GM18508 (cell line): ENCODE measurements around the gene NUDT14.

Source experiments
- ATAC-seq: cut with Tn5 transposase; IDR thresholded peaks from one replicate; pipeline ENCODE4 v1.9.1; 2021; ENCODE audit warnings: moderate number of reproducible peaks; ENCODE audit not compliant: insufficient read depth, unreplicated experiment

Gene NUDT14

DNA sequence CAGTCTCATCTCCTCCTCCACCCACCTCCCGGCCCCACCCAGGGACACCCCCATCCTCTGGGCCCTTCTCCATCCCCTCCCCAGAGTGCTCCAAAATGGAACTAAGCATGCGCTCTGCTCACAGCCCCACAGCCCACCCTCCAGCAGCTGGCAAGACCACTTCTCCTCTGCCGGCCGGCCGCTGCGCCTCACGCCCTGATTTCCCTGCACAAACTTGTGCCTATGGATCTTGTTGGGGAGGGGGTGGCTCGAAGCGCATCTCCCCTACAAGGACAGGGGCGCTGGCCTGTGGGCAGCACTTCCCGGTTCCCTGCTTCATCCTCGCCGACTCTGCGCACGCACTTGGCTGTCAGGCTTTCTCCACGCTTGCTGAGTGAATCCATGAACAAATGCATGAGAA, 19.5 kb upstream of the NUDT14 start:
- ATAC-seq = no peak

DNA sequence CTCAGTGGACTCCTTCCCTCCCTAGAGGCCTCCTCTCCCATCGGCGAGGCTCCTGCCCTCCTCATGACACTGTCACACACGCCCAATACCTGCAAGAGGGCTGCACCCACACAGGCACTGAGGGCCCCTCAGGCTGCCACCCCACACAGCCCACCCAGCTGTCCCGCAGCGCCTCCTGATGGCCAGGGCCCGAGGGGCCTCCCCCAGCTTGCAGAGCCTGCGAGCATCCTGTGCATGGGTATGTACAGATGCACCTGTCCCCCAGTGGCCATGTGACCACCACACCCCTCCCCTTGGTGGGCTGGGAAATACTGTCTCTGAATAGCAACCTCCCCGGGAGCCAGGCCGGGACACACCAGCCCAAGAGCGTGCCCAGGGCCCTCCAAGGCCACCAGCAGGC, 19.0 kb upstream of the NUDT14 start:
- no peak for ATAC-seq

DNA sequence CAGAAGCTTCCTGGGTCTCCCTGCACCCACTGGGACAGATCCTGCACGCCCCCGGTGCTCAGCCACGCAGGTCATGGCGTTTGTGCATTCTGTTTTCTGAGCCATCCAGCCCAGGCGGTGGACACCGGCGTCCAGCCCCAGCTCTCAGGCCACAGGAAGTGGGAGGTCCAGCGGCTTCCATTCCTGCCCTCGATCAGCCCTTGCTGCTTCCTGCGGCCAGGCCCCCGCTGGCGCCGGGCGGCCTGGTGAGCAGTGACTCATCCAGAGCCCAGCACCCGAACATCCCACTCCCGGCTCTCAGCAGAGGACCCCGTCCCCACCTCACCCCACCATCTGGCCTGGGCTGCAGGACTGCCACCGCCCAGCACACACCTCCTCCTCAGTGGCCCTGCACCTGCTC, 18.0 kb upstream of the NUDT14 start:
- no peak for ATAC-seq

DNA sequence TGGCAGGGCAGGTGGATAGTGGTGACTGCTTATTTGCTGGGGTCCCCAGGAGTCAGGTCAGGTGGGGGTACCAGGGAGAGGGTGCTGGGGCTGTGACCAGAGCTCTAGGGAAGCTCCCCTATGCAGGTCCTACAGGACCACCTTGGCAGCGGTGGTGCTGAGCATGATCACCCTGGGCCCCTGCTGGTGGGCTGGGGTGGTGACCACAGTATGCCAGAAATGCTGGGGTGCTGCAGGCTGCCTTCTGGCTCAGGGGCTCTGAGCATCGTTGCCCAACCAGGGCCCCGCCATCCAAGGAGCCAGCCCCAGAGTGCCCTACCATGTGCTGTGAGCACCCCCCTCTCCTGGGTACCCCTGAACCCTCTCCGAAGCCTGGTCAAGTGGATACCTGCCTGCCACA, 17.5 kb upstream of the NUDT14 start:
- ATAC-seq = no peak

DNA sequence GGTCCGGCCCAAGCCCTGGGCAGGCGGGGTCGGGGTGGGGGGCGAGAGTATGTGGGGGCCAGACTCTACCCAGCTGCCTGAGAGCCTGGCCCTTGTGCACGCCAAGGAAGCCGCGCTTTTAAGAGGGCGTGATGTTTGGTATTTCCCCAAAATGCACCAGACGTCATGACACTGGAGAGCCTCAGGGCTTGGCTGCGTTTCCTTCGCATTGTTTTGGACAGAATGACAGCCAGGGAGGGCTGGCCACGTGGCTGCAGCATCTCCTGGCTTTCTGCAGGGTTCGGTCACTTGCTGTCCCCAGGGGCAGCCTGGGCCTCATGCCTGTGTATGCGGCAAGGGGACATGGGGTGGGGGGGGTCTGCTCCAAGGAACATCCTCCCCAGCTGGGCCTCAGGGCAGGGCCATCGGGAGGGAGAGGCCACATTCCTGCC, 16.1 kb upstream of the NUDT14 start:
- ATAC-seq = no peak

DNA sequence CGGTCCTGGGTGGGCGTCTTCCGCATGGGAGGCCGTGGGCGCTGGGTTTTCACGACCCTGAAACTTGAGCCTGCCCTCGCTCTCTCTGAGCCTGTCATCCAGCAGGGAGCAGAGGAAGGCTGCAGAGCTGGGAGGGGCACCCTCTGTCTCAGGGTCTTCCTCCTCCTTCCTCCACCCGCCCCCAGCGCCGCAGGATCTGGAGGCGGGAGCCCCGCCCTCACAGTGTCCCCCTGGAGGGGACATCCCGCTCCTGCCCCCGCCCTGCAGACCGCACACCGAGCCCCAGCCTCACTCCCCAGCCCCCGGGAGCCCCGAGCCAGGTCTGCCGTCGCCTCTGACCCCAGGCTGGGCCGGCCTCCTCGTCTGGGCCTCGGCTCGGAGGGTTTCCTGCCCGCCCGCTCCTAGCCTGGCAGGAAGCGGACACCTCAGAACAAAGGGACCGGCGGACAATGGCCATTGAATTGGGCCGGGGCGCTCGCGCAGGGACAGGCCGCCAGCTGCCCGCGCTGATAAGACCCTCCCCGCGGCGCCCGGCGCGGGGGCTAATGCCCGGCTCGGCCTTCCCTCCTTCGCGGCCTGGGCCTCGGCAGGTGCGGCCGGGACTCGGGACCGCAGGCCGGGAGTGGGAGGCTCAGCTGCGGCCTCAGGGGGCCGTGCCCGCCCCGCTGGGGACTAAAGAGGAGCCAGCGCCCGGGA, 15.3 kb upstream of the NUDT14 start:
- no peak for ATAC-seq

DNA sequence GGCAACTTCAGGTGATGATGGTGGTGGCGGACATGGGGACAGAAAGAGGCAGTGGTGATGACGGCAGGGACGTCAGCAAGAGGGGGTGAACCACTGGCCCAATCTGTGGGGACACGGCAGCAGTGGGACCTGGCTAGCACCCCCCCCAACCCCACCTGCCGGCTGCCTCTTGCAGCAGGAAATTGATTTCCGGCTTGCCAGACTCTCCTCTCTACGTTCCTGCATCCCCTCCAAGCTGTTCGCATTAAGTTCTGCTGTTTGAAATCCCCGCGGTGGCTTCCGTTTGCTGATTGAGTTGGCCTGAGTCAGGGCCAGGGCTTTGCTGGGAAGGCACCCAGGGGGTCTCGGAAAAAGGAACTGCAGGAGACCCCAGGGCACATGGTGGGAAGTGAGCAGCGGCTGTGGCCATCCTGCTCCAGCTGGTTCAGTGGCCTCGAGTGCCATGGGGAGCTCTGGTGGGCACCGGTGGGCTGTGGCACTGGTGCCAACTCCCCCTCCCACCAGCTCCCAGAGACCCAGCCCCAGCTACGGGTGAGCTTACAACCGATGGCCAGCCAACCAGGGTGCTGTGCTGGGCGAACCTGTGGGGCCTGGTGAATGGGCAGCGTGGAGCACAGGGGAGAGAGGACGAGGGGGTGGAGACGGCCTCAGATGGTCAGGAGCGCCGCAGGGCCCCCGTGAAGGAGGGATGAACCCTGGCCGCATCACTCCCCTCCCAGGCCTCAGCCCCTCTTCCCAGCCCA, 14.6 kb upstream of the NUDT14 start:
- ATAC-seq = no peak

DNA sequence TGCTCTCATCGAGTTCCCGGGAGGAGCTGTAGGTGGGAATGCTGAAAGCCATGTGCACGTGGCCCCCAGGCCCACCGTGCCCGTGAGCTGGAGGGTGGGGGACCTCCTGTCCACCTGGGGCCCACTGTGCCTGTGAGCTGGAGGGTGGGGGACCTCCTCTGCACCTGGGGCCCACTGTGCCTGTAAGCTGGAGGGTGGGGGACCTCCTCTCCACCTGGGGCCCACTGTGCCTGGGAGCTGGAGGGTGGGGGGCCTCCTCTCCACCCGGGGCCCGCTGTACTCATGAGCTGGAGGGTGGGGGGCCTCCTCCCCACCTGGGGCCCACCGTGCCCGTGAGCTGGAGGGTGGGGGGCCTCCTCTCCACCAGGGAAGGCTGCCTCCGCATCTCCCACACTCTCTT, 13.9 kb upstream of the NUDT14 start:
- no peak for ATAC-seq

DNA sequence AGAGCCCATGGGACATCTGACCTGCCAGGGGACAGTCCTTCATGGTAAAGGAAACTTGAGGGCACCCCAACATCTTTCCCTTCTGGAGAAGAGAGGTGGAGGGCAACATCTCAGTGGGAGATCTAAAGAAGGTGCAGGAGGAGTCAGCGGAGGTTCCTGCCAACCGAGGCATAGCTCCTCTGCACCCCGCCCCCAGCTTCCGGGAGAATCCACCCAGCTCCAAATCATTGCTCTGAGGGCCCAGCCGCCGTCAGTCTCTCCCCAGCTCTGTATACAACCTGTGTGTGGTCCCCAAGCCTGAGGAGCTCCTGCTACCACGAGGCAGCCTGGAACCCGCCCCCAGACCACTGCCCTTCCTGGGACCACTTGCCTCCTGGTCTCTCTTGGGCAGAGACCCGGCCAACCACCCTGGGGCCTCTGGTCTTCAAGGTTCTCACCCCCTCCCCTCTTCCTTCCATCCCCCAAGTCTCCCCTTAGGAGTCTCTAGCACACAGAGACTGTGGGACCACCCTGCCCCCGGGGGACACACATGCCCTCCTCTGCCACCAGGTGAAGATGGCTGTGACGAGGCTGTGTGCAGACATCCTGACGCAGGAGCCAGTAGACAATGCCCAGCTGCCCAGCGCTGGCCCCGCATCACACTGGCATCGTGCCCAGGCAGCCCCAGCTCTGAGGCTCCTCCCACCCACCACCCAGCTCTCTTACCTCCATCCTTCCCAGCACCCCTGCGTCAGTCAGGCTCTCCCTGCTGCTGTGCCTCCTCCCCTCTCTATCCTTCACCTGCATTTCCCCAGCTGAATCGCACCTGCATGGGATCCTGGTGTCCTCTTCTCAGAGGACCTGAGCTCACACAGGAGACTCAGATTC, 13.0 kb upstream of the NUDT14 start:
- ATAC-seq = no peak

DNA sequence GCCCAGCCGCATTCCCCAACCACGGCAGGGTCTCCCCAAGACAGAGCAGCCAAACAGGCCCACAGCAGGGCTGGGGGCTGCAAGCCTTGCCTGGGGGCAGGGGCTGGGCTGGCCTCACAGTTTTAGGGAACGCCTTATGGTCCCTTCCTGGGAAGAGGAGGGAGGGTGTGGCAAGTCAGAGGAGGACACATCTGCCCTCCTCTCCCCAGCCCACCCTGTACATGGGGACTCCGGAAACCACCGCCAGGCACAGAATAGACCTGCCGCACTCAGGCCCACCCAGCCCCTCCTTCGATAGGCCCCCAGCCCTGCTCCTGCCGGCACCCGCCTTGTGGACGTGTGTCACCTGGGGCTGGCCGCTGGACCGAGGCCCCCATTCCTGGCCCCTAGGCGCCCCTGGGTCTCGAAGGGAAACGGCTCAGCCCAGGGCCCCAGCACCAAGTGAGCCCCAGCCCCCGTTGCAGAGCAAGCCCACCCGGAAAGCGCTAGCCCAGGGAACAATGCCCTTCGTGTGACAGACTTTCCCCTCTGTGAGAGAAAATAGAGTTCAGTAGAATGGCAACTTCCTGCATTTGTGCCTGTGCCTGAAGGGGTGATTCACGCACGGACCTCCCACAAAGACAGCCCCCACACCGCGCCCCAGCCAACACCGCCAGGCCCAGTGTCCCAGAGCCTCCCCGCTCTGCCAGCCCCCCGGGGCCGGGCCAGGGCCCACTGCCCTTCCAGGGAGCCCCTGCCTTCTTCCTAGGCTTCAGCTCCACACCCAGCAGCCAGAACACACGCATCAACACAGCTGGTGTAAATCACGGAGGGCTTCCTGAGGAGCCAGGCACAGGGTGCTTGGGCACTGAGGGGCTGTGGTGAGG, 12.0 kb upstream of the NUDT14 start:
- ATAC-seq = no peak

DNA sequence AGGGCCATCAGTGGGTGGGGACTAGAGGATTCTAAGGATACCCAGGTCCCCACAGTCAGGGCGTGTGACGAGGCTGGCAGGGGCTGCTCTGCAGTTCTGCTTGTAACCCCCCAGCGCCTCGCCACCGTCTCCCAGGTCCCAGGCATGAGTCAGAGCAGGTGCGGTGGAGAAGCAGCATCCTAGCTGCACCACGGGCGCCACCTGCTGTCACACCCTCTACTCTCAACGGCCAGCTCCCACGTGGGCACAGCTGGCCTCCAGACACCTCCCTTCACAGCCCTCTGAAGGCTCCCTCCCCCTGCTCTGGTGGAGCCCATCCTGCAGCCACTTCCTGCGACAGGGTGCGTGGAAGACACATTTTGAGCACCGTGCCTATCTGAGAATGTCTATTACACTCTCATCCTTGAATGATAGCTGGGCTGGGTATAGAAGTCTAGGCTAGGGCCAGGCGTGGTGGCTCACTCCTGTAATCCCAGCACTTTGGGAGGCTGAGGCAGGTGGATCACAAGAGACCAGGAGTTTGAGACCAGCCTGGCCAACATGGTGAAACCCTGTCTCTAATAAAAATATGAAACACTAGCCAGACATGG, 6.9 kb upstream of the NUDT14 start:
- ATAC-seq = no peak

DNA sequence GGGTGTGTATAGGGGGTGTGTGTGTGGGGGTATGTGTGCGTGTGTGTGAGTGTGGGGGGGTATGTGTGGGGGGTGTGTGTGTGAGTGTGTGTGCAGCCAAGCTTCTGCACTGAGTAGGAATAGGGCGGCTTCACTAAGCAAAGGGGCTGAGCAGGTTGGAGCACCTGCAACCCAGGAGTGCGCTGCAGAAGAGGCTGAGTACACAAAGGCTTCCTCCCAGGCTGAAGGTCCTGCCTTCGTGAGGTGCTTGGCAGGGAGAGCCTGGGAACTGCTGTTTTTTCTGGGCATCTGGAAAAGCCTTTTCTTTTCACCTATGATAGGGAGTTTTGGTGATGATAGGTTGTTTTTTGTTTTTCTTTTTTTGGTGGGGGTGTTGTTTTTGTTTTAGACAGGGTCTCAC, 6.0 kb upstream of the NUDT14 start:
- ATAC-seq = no peak

DNA sequence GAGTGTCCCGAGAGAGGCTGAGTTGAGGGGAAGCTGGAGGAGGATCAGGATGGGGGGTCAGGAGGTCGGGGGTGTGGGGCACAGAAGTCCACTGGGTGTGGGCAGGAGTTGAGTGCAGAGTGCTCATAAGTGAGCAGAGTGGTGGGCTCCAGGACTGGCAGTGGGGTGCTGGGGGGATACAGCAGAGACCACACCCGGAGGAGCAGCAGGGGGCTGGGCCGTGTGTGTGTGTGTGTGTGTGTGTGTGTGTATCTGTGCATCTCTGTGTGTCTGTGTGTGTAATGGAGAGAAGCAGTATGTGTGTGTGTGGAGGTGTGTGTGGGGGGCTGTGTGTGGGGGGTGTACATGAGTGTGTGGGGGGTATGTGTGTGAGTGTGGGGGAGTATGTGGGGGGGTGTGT, 4.9 kb upstream of the NUDT14 start:
- no peak for ATAC-seq

DNA sequence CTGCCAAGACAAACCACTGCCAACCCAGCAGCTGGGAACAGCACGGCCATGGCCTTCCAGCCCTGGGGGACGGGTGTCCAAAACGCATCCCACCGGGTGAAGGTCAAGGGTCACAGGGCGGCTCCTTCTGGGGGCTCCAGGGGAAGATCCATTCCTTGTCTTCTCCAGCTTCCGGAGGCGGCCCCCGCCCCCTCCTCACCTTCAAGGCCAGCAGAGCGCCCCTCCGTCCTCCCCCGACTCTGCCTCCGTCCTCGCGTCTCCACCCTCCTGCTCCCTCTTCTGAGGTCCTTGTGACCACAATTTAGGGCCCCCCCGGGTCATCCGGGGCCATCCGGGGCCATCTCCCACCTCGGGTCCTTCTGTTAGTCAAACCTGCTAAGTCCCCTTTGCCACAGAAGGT, 3.9 kb upstream of the NUDT14 start:
- no peak for ATAC-seq

DNA sequence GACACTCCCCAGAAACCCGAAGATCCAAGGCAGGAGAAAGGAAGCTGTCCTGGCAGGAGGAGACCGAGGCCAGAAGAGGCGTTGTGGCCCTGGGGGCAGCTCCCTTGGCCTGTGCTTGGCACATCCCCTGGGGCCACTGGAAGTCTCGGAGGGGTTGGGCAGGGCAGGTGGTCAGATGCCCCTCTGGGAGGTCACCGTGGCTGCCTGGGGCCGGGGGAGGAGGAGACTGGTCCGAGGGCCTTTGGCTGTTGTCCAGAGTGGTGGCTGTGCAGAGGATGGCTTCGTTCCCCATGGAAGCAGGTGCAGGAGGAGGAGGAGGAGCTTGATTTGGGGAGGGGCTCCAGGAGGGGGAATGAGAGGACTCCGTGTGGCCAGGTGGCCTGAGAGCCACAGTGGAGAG, 3.3 kb upstream of the NUDT14 start:
- ATAC-seq = no peak

DNA sequence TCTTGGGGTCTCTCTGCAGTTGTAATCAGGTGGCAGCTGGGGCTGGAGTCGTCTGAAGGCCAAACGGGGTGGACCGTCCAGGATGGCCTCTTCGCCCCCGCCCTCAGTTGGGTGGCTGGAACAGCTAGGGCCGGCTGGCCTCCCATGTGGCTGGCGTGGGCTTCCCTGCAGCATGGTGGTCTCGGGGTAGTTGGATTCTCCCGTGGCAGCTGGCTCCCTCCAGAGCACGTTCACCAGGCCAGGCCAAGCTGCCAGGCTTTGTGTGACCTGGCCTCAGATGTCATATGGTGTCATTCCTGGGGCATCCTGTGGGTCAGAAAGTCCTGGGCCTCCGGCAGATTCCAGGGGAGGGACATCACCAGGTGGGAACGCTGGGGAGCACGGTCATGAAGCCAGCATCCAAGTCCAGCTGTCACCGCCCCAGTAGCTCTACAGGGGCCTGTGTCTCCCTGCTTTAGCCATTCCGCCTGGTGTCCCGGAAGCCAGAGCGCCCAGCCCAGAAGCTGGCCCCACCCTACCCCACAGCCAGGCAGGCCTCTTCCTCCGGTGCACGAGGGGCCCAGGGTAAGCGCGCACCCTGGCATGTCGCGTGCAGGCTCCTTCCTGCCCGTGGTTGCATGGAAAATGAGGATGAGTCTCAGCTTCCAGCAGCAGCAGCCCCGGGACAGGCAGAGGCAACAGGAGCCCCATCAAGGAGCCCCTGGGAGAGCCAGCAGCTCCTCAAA, 1.3 kb upstream of the NUDT14 start:
- no peak for ATAC-seq

DNA sequence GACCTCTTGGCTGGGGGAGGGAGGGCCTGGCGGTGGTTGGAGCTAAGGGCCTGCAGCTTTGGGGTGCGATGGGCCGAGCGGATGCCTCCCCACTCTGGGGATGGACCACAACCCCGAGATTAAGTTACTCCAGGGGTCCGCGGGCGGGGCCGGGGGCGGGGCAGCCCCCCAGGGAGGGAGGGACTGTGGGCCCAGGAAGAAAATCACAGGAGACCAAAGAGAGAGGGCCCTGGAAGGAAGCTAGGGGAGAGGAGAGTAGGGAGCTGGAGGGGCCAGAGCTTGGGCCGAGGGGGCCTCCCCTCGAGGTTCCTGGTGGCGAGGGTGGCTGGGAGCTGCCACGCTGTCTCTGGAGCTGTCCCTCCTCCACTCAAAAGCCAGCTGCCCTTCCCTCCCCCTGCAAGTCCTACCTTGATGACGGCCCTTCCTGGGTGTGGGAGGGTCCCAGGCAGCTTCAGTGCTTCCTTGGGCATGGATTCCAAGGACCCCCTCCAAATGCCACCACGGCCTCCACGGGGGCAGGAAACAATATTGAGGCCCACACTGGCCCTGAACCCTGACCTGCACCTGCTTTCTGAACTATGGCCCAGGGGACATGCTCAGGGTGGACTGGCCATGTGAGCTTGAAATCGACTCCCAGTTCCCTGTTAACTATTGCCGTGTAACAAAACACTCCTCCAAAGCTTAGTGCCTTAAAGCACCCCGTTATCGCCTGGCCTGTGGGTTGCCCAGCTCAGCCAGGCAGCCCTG, 610 bp upstream of the NUDT14 start:
- no peak for ATAC-seq

DNA sequence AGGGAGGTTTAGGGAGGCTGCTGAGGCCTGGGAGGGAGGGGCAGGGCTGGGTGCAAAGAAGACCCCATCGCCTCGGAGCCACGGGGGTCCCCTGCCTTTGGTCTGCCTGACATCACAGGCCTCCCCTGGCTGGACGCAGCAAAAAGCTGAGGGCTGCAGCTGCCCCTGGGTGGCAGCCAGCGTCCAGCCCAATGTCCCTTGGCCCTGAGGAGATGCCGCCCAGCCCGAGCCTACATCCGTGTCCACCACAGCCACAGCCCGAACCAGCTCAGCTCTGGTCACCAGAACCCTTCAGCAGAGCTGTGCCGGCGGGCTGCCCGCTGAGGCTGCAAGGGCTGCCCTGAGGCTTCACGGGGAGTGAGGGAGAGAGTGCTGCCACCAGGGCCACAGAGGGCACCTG, 1.9 kb downstream of the NUDT14 start:
- ATAC-seq = no peak

DNA sequence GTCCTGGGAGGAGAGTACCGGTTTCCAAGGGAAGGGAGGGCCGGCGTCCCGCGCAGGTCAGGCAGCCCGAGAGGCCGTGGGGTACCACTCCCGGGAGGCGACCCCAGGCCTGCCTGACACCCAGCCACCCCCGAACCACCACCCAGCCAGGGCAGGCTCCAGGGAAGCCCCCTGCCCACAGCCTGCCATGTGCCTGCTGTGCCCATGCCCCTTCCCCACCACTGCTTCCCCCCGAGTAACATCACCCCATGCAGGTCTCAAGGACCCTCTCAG, 2.3 kb downstream of the NUDT14 start:
- no peak for ATAC-seq
